ENCODE results near the gene CSRP1. TPM values are rescaled to one million over a fixed set of nuclear protein-coding genes. Genes with fewer than 3 reads are reported as not detected.

The CSRP1 gene
- total and polyA plus RNA-seq, 2 experiments from 2014 or later, result 5.8 to 29.9 TPM

GRCh38 chr1:201537891-201538611 is 31.1 kb upstream of the CSRP1 start:
- Mint-ChIP-seq H3K36me3 (ENCODE audit: low read depth) (no peaks in the 10 kb centered on the region), H3K27ac (no peak overlapping the region), H3K4me3 (peak overlapping the region; percentile 87), H3K27me3 (ENCODE audit: insufficient read depth, low read depth, poor library complexity) (peaks cover 37% of the 10 kb centered on the region), H3K4me1 (peaks cover 16% of the 10 kb centered on the region), H3K9me3 (no peaks in the 10 kb centered on the region)
- peaks cover 67% of the 10 kb centered on the region for H3K27me3 ChIP-seq (ENCODE audit: insufficient read depth)
- H4K20me1 ChIP-seq (replicated peaks; ENCODE audit: insufficient read depth), result no peaks in the 10 kb centered on the region
- H3K9me2 ChIP-seq (ENCODE audit: insufficient read depth), result no peaks in the 10 kb centered on the region
- ATAC-seq (peak; percentile 30), DNase-seq (ENCODE audit: low spot score) (peak; percentile 76)
- H3K4me3 ChIP-seq, result peak overlapping the region; percentile 94
- no peak overlapping the region for H3K27ac ChIP-seq (ENCODE audit: low read depth)
- H3K79me2 ChIP-seq (replicated peaks; ENCODE audit: insufficient read depth), result no peaks in the 10 kb centered on the region
- peak; percentile 58 for TF ChIP-seq EZH2 (IDR thresholded peaks at IDR 0.05; ENCODE audit: low read depth, unreplicated experiment)
- no peak for TF ChIP-seq REST (IDR thresholded peaks at IDR 0.05; ENCODE audit: unreplicated experiment)
- TF ChIP-seq CREB1 (CRISPR knock-in tag; IDR thresholded peaks at IDR 0.05; ENCODE audit: low read depth), result no peak
- no peak for TF ChIP-seq CTCF (conservative IDR thresholded peaks at IDR 0.05; ENCODE audit: low read depth in 2 of 2)
- H3K4me2 ChIP-seq, result peak overlapping the region; percentile 99
- H2AFZ ChIP-seq, result peak overlapping the region; percentile 99
- no peaks in the 10 kb centered on the region for H3K36me3 ChIP-seq (ENCODE audit: insufficient read depth)
- H3K4me1 ChIP-seq (ENCODE audit: insufficient read depth), result peaks cover 22% of the 10 kb centered on the region
- H3F3A ChIP-seq (replicated peaks; ENCODE audit: low read depth), result peaks cover 16% of the 10 kb centered on the region

- Mint-ChIP-seq H3K4me3 (no peak overlapping the region), H3K27me3 (ENCODE audit: insufficient read depth, low read depth, poor library complexity) (peaks cover 37% of the 10 kb centered on the region), H3K36me3 (ENCODE audit: low read depth) (no peaks in the 10 kb centered on the region), H3K27ac (no peak overlapping the region), H3K9me3 (no peaks in the 10 kb centered on the region), H3K4me1 (peaks cover 21% of the 10 kb centered on the region)
- H3K27me3 ChIP-seq (ENCODE audit: insufficient read depth), result peaks cover 61% of the 10 kb centered on the region
- no peaks in the 10 kb centered on the region for H4K20me1 ChIP-seq (replicated peaks; ENCODE audit: insufficient read depth)
- peaks cover 22% of the 10 kb centered on the region for H3K4me1 ChIP-seq (ENCODE audit: insufficient read depth)
- DNase-seq (ENCODE audit: low spot score) (no peak), ATAC-seq (no peak)
- H3K4me3 ChIP-seq, result no peak overlapping the region
- no peak overlapping the region for H3K4me2 ChIP-seq
- no peaks in the 10 kb centered on the region for H3K9me2 ChIP-seq (ENCODE audit: insufficient read depth)
- H3K27ac ChIP-seq (ENCODE audit: low read depth), result no peak overlapping the region
- TF ChIP-seq POLR2AphosphoS5 (IDR thresholded peaks at IDR 0.05; ENCODE audit: low read depth) (no peak), ZNF331 (CRISPR knock-in tag; IDR thresholded peaks at IDR 0.05; ENCODE audit: low read depth) (no peak), NANOG (IDR thresholded peaks at IDR 0.05; ENCODE audit: borderline replicate concordance) (no peak), EZH2phosphoT487 (IDR thresholded peaks at IDR 0.05; ENCODE audit: unreplicated experiment) (no peak), CREB1 (CRISPR knock-in tag; IDR thresholded peaks at IDR 0.05; ENCODE audit: low read depth) (no peak), ETS1 (IDR thresholded peaks at IDR 0.05) (no peak), CTCF (conservative IDR thresholded peaks at IDR 0.05; ENCODE audit: low read depth in 2 of 2) (no peak)
- no peaks in the 10 kb centered on the region for H3K79me2 ChIP-seq (replicated peaks; ENCODE audit: insufficient read depth)
- peaks cover 13% of the 10 kb centered on the region for H3F3A ChIP-seq (replicated peaks; ENCODE audit: low read depth)
- H2AFZ ChIP-seq, result no peak overlapping the region
- H3K36me3 ChIP-seq (ENCODE audit: insufficient read depth), result no peaks in the 10 kb centered on the region
Observed at GRCh38 chr1:201537467-201537866, 30.5 kb upstream of the CSRP1 start.
